A673 (cell line): Measurements from ENCODE around the gene EIF3F.

Experiments
- EZH2 ChIP-seq: fragments of 200-600 bp; sonication (generic); IDR thresholded peaks from 2 replicates; pipeline ENCODE4 v1.6.1; 2017; ENCODE audit warnings: borderline replicate concordance, low read depth, mild to moderate bottlenecking, mixed read lengths, antibody characterized with exemption, low read length; ENCODE audit not compliant: poor library complexity, severe bottlenecking
- TF ChIP-seq, protein P1 (sequence below): fragments of 300-800, 200-600 bp; sonication (generic); conservative IDR thresholded peaks from 2 replicates; pipeline ENCODE4 v1.5.1; 2017; ENCODE audit warnings: low read depth, mild to moderate bottlenecking, antibody characterized with exemption, low read length, moderate library complexity, mixed read lengths

DNA sequence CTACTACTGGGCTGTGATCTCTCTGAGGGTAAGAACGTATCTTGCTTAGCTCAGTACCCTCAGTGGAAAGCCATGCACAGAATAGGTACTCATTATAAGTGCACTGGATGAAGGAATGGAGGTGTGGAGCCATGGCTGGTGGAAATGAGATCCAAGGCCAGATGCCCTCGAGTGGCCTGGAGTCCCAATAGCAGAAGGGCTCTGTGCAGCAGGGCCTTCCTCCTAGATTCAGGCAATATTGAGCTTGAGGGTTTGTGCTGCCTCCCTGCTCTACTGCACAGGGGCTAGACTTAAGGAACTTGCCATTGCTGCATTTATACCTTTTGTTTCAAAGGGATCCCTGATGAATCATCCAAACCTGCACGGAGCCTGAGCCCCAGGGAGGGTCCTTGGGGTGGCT, 60.2 kb downstream of the EIF3F start:
- TF ChIP-seq, protein P1, sequence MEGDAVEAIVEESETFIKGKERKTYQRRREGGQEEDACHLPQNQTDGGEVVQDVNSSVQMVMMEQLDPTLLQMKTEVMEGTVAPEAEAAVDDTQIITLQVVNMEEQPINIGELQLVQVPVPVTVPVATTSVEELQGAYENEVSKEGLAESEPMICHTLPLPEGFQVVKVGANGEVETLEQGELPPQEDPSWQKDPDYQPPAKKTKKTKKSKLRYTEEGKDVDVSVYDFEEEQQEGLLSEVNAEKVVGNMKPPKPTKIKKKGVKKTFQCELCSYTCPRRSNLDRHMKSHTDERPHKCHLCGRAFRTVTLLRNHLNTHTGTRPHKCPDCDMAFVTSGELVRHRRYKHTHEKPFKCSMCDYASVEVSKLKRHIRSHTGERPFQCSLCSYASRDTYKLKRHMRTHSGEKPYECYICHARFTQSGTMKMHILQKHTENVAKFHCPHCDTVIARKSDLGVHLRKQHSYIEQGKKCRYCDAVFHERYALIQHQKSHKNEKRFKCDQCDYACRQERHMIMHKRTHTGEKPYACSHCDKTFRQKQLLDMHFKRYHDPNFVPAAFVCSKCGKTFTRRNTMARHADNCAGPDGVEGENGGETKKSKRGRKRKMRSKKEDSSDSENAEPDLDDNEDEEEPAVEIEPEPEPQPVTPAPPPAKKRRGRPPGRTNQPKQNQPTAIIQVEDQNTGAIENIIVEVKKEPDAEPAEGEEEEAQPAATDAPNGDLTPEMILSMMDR, result no peak
- no peak for TF ChIP-seq EZH2
